ENCODE measurements around the gene HKDC1.
"Not testable (repeated sequence)": the region's sequence is repeated elsewhere in the genome, so short reads cannot be mapped to it uniquely, and the experiment has no call there.

The HKDC1 gene

GRCh38 chr10:69243817-69244216 is 23.7 kb downstream of the HKDC1 start:
- DNase-seq: no peak

- no peak for DNase-seq
These were observed 25.9 kb downstream of the HKDC1 start for GRCh38 chr10:69246036-69246435.

GRCh38 chr10:69246581-69247312 is 26.6 kb downstream of the HKDC1 start:
- no peak for DNase-seq

GRCh38 chr10:69247313-69247710 is 27.2 kb downstream of the HKDC1 start:
- DNase-seq: no peak

- no peak for DNase-seq
These were observed 28.1 kb downstream of the HKDC1 start for GRCh38 chr10:69248117-69248730.

- no peak for DNase-seq
These were observed 29.9 kb downstream of the HKDC1 start for GRCh38 chr10:69250041-69250440.

GRCh38 chr10:69251417-69251816 is 31.3 kb downstream of the HKDC1 start:
- not testable (repeated sequence) for DNase-seq

- DNase-seq: no peak
These were observed 33.0 kb downstream of the HKDC1 start for GRCh38 chr10:69253171-69253570.

GRCh38 chr10:69254877-69255276 is 34.7 kb downstream of the HKDC1 start:
- no peak for DNase-seq

GRCh38 chr10:69259547-69260243 is 39.6 kb downstream of the HKDC1 start:
- DNase-seq: no peak

GRCh38 chr10:69261184-69261583 is 41.1 kb downstream of the HKDC1 start:
- DNase-seq: no peak

GRCh38 chr10:69262292-69262751 is 42.2 kb downstream of the HKDC1 start:
- DNase-seq: no peak

GRCh38 chr10:69265521-69265920 is 45.4 kb downstream of the HKDC1 start:
- no peak for DNase-seq

GRCh38 chr10:69268761-69269416 is 48.8 kb downstream of the HKDC1 start:
- DNase-seq: no peak

- DNase-seq: no peak
These were observed 49.6 kb downstream of the HKDC1 start for GRCh38 chr10:69269761-69270160.

GRCh38 chr10:69270990-69271389 is 50.9 kb downstream of the HKDC1 start:
- DNase-seq: no peak

GRCh38 chr10:69272624-69273023 is 52.5 kb downstream of the HKDC1 start:
- no peak for DNase-seq

- DNase-seq: no peak
These were observed 55.3 kb downstream of the HKDC1 start for GRCh38 chr10:69275444-69275843.

GRCh38 chr10:69276503-69276902 is 56.4 kb downstream of the HKDC1 start:
- no peak for DNase-seq

GRCh38 chr10:69278446-69278963 is 58.4 kb downstream of the HKDC1 start, which contains the start of gene HK1:
Gene HK1, plus strand, starts transcription at chr10:69278496.
- DNase-seq: no peak

GRCh38 chr10:69279110-69279509 is 59.0 kb downstream of the HKDC1 start:
- no peak for DNase-seq

- no peak for DNase-seq
These were observed 61.6 kb downstream of the HKDC1 start for GRCh38 chr10:69281507-69282413.
